ENCODE data around the gene BAD. TPM values are rescaled to one million over a fixed set of nuclear protein-coding genes. Genes with fewer than 3 reads are reported as not detected.

Gene BAD
- total and polyA plus RNA-seq, 8 donors, result 45.0 to 71.4 (median 55.1) TPM

GRCh38 chr11:64295760-64296159, 11.3 kb upstream of the BAD start:
- intact Hi-C loops (cut with DNase I), result no loop called here
- Histone ChIP-seq H3K27ac (no peak overlapping the region), H3K27me3 (peaks cover 71 to 100% of the 10 kb centered on the region in 2 donors), H3K4me1 (peaks cover 21 to 37% of the 10 kb centered on the region in 2 donors), H3K36me3 (no peaks in the 10 kb centered on the region), H3K9me3 (no peaks in the 10 kb centered on the region), H3K4me3 (no peak overlapping the region)
- TF ChIP-seq CTCF (IDR thresholded peaks at IDR 0.05), result no peak
- ATAC-seq (no peak), DNase-seq (no peak)

GRCh38 chr11:64294774-64295173, 10.3 kb upstream of the BAD start:
- DNase-seq (no peak), ATAC-seq (no peak)
- Histone ChIP-seq H3K27me3 (peaks cover 73 to 99% of the 10 kb centered on the region in 2 donors), H3K4me1 (peaks cover 11 to 27% of the 10 kb centered on the region in 2 donors), H3K9me3 (no peaks in the 10 kb centered on the region), H3K36me3 (no peaks in the 10 kb centered on the region), H3K4me3 (no peak overlapping the region), H3K27ac (no peak overlapping the region)
- intact Hi-C loops (cut with DNase I), result no loop called here
- no peak for TF ChIP-seq CTCF (IDR thresholded peaks at IDR 0.05)

GRCh38 chr11:64292460-64293254, 8.2 kb upstream of the BAD start:
- H3K9me3 ChIP-seq, result no peaks in the 10 kb centered on the region
- ATAC-seq (no peak), DNase-seq (no peak)
- H3K27ac ChIP-seq, result no peak overlapping the region
- peaks cover 0 to 7% of the 10 kb centered on the region in 2 donors for H3K36me3 ChIP-seq
- intact Hi-C loops (cut with DNase I), result no loop called here
- H3K4me3 ChIP-seq, result peak overlapping the region in 1 of 2 donors; percentile 14
- peaks cover 52 to 78% of the 10 kb centered on the region in 2 donors for H3K27me3 ChIP-seq
- H3K4me1 ChIP-seq, result peaks cover 10 to 18% of the 10 kb centered on the region in 2 donors
- no peak for TF ChIP-seq CTCF (IDR thresholded peaks at IDR 0.05)

- H3K9me3 ChIP-seq, result no peaks in the 10 kb centered on the region
- DNase-seq (peak in 1 of 4 donors; percentile 80), ATAC-seq (no peak)
- peaks cover 45 to 71% of the 10 kb centered on the region in 2 donors for H3K27me3 ChIP-seq
- peaks cover 10 to 20% of the 10 kb centered on the region in 2 donors for H3K4me1 ChIP-seq
- H3K4me3 ChIP-seq, result peak overlapping the region; percentile 11 to 14
- H3K36me3 ChIP-seq, result peaks cover 0 to 7% of the 10 kb centered on the region in 2 donors
- TF ChIP-seq CTCF (IDR thresholded peaks at IDR 0.05), result no peak
- intact Hi-C loops (cut with DNase I), result no loop called here
- no peak overlapping the region for H3K27ac ChIP-seq
Observed at GRCh38 chr11:64291752-64292459, 7.4 kb upstream of the BAD start.

GRCh38 chr11:64291262-64291751, 6.8 kb upstream of the BAD start, which contains the start of gene KCNK4:
TSS of gene KCNK4 (plus strand) at chr11:64291302. CDS start at chr11:64293019, 1,717 bp downstream.
- Histone ChIP-seq H3K36me3 (peaks cover 0 to 7% of the 10 kb centered on the region in 2 donors), H3K27ac (no peak within 1 kb of the TSS), H3K27me3 (peaks cover 39 to 65% of the 10 kb centered on the region in 2 donors), H3K4me1 (peaks cover 14 to 26% of the 10 kb centered on the region in 2 donors), H3K4me3 (peak within 1 kb of the TSS; percentile 11 to 14), H3K9me3 (no peaks in the 10 kb centered on the region)
- no peak for DNase-seq
- no peak for TF ChIP-seq CTCF (IDR thresholded peaks at IDR 0.05)
- intact Hi-C loops (cut with DNase I), result no loop called here
- no peak for ATAC-seq
